SU-DHL-6 (cell line): Measurements from ENCODE around the gene LTB4R2.

ENCODE experiments used
- H2AFZ ChIP-seq: fragments of 200-600 bp; sonication (generic); 2 replicates; pipeline ENCODE4 v1.6.1; 2014; ENCODE audit warnings: low read depth, mild to moderate bottlenecking, moderate library complexity, mixed read lengths, antibody characterized with exemption, low read length; ENCODE audit not compliant: severe bottlenecking
- H3F3A ChIP-seq: fragments of 200-600 bp; shearing (Covaris generic); 2 replicates; pipeline ENCODE4 v1.6.0; 2016; ENCODE audit warnings: antibody characterized with exemption, mild to moderate bottlenecking; ENCODE audit not compliant: insufficient read depth
- H3K27ac ChIP-seq: fragments of 200-600 bp; sonication (generic); 2 replicates; pipeline ENCODE4 v1.5.1; 2016; ENCODE audit warnings: low read depth, mild to moderate bottlenecking, low read length, moderate library complexity, mixed read lengths
- H3K27me3 ChIP-seq: fragments of 200-600 bp; sonication (generic), shearing (Covaris generic); 2 replicates; pipeline ENCODE4 v1.6.0; 2014; ENCODE audit warnings: mild to moderate bottlenecking, low read length
- H3K36me3 ChIP-seq: fragments of 200-600 bp; sonication (generic); 2 replicates; pipeline ENCODE4 v1.6.1; 2014; ENCODE audit warnings: mild to moderate bottlenecking, low read length, mixed read lengths
- H3K4me2 ChIP-seq: fragments of 300-600, 200-600 bp; shearing (Covaris generic), sonication (generic); 2 replicates; pipeline ENCODE4 v1.6.0; 2014; ENCODE audit warnings: low read length, low read depth, mild to moderate bottlenecking; ENCODE audit not compliant: poor library complexity, severe bottlenecking
- H3K4me3 ChIP-seq: fragments of 200-600 bp; sonication (generic); 2 replicates; pipeline ENCODE4 v1.5.1; 2014; ENCODE audit warnings: antibody characterized with exemption, low read length, mild to moderate bottlenecking, mixed read lengths; ENCODE audit not compliant: insufficient read depth, poor library complexity, severe bottlenecking
- H3K79me2 ChIP-seq: fragments of 200-600 bp; sonication (generic); 2 replicates; pipeline ENCODE4 v1.6.1; 2014; ENCODE audit warnings: mild to moderate bottlenecking, low read length, moderate library complexity; ENCODE audit not compliant: insufficient read depth
- H3K9ac ChIP-seq: fragments of 200-600 bp; sonication (generic); 2 replicates; pipeline ENCODE4 v1.7.0; 2014; ENCODE audit warnings: mild to moderate bottlenecking, low read length
- H3K9me2 ChIP-seq: fragments of 200-600 bp; sonication (generic); replicated peaks from 2 replicates; pipeline ENCODE4 v1.6.1; 2014; ENCODE audit warnings: low read length; ENCODE audit not compliant: insufficient read depth
- H3K9me3 ChIP-seq: fragments of 200-600 bp; sonication (generic); 2 replicates; pipeline ENCODE4 v1.6.1; 2014; ENCODE audit warnings: low read length, mixed read lengths; ENCODE audit not compliant: insufficient read depth
- H4K20me1 ChIP-seq: fragments of 200-600 bp; sonication (generic); 2 replicates; pipeline ENCODE4 v1.6.1; 2014; ENCODE audit warnings: low read depth, mild to moderate bottlenecking, antibody characterized with exemption, low read length, moderate library complexity, mixed read lengths
- CTCF ChIP-seq: fragments of 200-600 bp; sonication (generic); IDR thresholded peaks from one replicate; pipeline ENCODE4 v1.5.1; 2017; ENCODE audit warnings: antibody characterized with exemption, mild to moderate bottlenecking, low read length, moderate library complexity; ENCODE audit not compliant: insufficient read depth, poor library complexity, severe bottlenecking
- EZH2phosphoT487 ChIP-seq: fragments of 200-600 bp; sonication (generic), shearing (Covaris generic); conservative IDR thresholded peaks from 2 replicates; pipeline ENCODE4 v1.6.1; 2018; ENCODE audit warnings: mild to moderate bottlenecking, antibody characterized with exemption, low read length, moderate library complexity, mixed read lengths

The LTB4R2 gene

GRCh38 chr14:24280797-24281460 lies 29.0 kb upstream of the LTB4R2 start:
- Histone ChIP-seq H3K27me3 (no peaks in the 10 kb centered on the region), H3K4me2 (no peak overlapping the region), H3K9me3 (no peaks in the 10 kb centered on the region), H3K9ac (no peak overlapping the region), H3K27ac (no peak overlapping the region), H3F3A (no peaks in the 10 kb centered on the region), H3K9me2 (no peaks in the 10 kb centered on the region), H2AFZ (no peak overlapping the region), H3K79me2 (no peaks in the 10 kb centered on the region), H3K4me3 (no peak overlapping the region), H3K36me3 (no peaks in the 10 kb centered on the region), H4K20me1 (no peaks in the 10 kb centered on the region)
- TF ChIP-seq EZH2phosphoT487 (no peak), CTCF (no peak)

- no peaks in the 10 kb centered on the region for H3K9me2 ChIP-seq
- no peak overlapping the region for H3K4me3 ChIP-seq
- H4K20me1 ChIP-seq: no peaks in the 10 kb centered on the region
- TF ChIP-seq EZH2phosphoT487: no peak
- no peak for TF ChIP-seq CTCF
- H3K9ac ChIP-seq: no peak overlapping the region
- no peaks in the 10 kb centered on the region for H3K9me3 ChIP-seq
- H3K27ac ChIP-seq: no peak overlapping the region
- no peaks in the 10 kb centered on the region for H3K36me3 ChIP-seq
- H3K27me3 ChIP-seq: no peaks in the 10 kb centered on the region
- H3K79me2 ChIP-seq: no peaks in the 10 kb centered on the region
- H3K4me2 ChIP-seq: no peak overlapping the region
- no peak overlapping the region for H2AFZ ChIP-seq
- no peaks in the 10 kb centered on the region for H3F3A ChIP-seq
These were observed 28.3 kb upstream of the LTB4R2 start for GRCh38 chr14:24281636-24282035.

GRCh38 chr14:24282736-24283135 lies 27.2 kb upstream of the LTB4R2 start:
- H3K27me3 ChIP-seq: no peaks in the 10 kb centered on the region
- H3K27ac ChIP-seq: no peak overlapping the region
- TF ChIP-seq CTCF (no peak), EZH2phosphoT487 (no peak)

More at GRCh38 chr14:24282736-24283135, 27.2 kb upstream of the LTB4R2 start:
- Histone ChIP-seq H3F3A (no peaks in the 10 kb centered on the region), H3K9me2 (no peaks in the 10 kb centered on the region), H3K9ac (no peak overlapping the region), H3K79me2 (no peaks in the 10 kb centered on the region), H3K36me3 (no peaks in the 10 kb centered on the region), H3K9me3 (no peaks in the 10 kb centered on the region), H2AFZ (no peak overlapping the region), H3K4me2 (no peak overlapping the region), H3K4me3 (no peak overlapping the region), H4K20me1 (no peaks in the 10 kb centered on the region)
